GM19395 (cell line): ENCODE results near the gene AXL.
"Not testable (repeated sequence)": the region's sequence is repeated elsewhere in the genome, so short reads cannot be mapped to it uniquely, and the experiment has no call there.

ENCODE experiments used
- ATAC-seq: cut with Tn5 transposase; IDR thresholded peaks from one replicate; pipeline ENCODE4 v1.9.1; 2021; ENCODE audit warnings: mild to moderate bottlenecking, moderate library complexity; ENCODE audit not compliant: unreplicated experiment

AXL gene

DNA sequence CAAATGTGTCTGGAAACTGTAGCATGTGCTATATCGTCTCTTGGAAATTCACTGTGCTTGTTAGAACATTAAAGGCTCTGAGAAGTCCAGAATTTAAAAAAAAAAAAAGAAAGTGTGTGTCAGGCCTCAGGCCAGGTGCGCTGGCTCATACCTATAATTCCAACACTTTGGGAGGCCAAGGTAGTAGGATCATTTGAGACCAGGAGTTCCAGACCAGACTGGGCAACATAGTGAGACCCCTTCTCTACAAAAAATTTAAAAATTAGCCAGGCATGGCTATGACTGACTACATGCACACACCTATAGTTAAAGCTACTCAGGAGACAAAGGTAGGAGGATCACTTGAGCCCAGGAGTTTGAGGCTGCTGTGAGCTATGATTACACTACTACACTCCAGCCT is 50.0 kb downstream of the AXL start:
- ATAC-seq = no peak

DNA sequence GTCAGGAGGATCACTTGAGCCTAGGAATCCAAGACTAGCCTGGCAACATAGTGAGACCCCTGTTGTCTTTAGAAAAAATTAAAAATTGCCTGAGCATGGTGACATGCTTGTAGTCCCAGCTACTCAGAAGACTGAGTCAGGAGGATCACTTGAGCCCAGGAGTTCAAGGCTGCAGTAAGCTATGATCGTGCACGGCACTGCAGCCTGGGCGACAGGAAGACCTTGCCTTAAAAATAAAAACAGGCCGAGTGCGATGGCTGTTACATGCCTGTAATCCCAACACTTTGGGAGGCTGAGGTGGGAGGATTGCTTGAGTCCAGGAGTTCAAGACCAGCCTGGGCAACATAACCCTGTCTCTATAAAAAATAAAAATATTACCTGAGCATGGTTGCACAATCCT is 50.5 kb downstream of the AXL start:
- no peak for ATAC-seq

DNA sequence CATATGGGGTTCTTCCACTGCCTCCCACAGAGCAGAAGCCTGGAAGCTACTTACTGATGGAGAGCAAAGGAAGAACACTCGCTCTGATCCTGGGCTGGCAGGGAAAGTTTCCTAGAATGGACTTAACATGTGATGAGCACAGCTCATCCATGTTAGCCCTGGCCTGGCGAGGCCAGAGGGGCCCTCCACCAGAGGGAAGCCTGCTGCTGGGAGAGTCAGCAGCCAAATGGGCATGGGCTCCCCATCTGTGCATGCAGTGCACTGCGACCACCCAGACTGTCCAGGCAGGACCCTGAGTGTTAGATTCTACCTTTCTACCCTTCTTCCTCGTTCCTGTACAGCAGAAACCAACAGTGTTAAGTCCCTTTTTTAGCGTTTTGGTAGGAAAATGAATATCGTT is 54.1 kb downstream of the AXL start:
- no peak for ATAC-seq

- no peak for ATAC-seq
Measured at GRCh38 chr19:41274802-41275201, 55.8 kb downstream of the AXL start.

GRCh38 chr19:41276231-41276630 is 57.2 kb downstream of the AXL start:
- no peak for ATAC-seq

DNA sequence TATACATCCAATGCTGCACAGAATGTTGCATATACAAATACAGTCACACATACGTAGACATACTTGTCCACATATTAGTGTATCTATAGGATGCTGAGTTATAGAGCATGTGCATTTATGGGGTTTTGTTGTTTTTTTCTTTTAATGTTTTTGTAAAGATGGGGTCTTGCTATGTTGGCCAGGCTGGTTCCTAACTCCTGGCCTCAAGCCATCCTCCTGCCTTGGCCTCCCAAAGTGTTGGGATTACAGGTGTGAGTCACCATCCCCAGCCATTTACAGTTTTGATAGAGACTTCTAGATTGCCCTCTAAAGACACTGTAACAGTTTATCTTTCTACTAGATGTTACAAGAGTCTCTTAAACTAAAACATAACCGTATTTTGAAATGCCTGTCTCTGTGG is 59.5 kb downstream of the AXL start:
- ATAC-seq = no peak

DNA sequence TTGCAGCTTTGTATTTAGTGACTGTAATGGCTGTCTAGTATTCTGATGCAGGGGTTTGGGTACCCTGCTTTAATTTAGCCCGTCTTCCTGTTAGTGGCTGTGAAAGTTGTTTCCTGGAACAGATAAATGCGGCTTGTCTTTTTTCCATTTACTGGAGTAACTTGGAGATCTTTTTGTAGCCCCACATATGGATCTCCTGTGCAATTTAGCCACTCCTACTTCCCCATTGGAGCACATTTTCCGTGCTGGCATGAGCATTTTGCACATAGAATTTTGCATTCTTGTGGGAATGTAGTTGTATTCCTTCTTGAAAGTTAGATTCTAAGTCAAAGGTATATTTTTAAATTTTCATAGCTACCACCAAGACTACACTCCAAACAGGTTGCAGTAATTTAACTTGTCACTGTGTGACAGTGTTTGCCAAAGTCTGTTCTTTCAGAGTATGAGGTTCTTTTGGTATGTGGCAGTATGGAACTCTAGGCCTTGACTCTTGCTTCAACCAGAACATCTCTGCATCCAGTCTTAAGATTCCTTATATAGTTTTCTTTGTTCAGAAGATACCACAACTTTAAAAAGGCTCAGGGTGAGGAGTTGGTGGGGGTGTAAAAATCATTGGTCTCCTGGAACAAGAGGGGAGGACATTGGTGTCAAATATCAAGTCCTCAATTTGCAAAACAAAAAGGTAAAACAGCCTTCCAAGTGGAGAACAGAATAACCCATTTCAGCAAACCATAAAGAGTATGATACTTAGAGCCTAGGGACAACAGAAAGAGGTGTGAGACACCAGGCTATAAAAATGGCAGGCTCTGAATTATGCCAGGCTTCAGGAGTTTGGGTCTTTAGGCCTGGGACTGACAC is 69.9 kb downstream of the AXL start:
- ATAC-seq = no peak

DNA sequence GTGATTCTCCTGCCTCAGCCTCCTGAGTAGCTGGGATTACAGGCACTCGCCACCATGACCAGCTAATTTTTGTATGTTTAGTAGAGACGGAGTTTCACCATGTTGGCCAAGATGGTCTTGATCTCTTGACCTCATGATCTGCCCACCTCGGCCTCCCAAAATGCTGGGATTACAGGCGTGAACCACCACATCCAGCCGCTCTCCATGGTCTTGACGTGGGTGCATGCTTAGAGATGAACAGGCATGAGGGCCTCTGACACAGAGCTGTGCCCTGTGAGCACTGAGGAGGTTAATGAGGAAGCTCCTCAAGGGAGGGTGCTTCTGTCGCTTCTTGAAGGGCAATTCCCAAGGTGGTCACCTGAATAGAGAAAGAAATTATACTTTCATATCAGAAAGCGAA is 70.8 kb downstream of the AXL start:
- not testable (repeated sequence) for ATAC-seq

- no peak for ATAC-seq
Measured at GRCh38 chr19:41294393-41294792, 75.4 kb downstream of the AXL start.

GRCh38 chr19:41295499-41295898 is 76.5 kb downstream of the AXL start:
- ATAC-seq = no peak

GRCh38 chr19:41296433-41296871 is 77.4 kb downstream of the AXL start:
- no peak for ATAC-seq

- peak; percentile 80 for ATAC-seq
Measured at GRCh38 chr19:41297628-41298347, 78.8 kb downstream of the AXL start.

DNA sequence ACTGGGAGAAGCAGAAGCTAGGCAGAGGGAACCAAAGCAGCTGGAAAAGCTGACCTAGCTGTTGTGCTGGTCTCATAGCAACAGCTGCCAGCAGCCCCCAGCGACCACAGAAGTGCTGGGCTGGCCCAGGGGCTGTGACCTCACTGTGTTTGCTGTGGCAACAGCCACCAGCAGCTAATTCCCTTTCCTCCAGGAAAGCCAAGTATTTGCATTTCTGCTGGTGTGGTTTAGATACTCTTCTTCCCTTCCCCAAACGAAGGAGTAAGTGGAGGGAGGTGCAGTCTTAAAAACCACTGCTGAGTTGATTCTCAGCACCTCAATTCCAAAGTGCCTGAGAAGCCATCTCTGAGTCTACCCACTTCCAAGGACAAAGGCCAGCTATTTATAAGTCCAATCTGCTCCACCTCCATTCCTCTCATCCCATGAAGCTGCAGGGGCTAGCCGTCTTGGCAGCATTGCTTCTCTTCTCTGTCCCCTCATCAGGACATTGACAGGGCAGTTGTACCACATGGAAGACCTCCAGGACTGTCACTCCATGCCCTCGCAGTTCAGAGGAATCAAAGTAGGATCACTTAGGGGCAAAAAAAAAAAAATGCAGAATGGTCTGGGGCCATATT is 79.4 kb downstream of the AXL start:
- ATAC-seq = no peak

GRCh38 chr19:41299046-41299754 is 80.2 kb downstream of the AXL start:
- no peak for ATAC-seq

DNA sequence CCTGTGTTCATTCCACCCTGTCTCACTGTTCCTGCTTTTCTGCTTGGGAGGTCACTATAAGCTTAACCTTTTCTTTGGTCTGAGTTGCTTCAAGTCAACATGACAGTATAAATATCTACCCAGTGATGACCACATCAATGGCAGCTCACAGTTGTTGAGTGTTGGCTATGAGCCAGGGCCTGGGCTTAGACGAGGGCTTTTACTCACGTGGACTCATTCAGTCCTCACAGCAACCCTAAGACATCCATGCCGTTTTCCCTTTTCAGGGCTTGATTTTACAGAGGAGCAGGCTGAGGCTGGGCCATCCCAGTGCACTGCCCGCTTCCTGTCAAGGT is 80.7 kb downstream of the AXL start:
- ATAC-seq = no peak

DNA sequence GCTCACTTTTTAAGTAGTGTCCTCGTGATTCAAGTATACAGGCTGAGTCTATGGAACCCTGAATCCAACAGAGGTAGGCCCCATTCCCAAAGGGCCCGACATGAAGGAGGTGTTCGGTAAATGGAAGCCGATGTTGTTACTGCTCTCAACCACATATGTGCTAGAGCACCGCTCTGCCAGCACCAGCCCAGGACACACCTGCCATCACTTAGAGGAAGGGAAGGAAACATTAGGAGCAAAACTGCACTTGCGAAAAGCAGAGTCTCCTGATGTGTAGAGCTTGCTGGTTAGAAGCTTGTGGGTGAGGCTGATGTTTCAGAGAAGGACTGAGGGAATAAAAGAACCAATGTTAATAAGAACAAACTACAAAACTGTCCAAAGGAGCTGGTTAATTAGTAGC is 81.5 kb downstream of the AXL start:
- ATAC-seq = no peak

DNA sequence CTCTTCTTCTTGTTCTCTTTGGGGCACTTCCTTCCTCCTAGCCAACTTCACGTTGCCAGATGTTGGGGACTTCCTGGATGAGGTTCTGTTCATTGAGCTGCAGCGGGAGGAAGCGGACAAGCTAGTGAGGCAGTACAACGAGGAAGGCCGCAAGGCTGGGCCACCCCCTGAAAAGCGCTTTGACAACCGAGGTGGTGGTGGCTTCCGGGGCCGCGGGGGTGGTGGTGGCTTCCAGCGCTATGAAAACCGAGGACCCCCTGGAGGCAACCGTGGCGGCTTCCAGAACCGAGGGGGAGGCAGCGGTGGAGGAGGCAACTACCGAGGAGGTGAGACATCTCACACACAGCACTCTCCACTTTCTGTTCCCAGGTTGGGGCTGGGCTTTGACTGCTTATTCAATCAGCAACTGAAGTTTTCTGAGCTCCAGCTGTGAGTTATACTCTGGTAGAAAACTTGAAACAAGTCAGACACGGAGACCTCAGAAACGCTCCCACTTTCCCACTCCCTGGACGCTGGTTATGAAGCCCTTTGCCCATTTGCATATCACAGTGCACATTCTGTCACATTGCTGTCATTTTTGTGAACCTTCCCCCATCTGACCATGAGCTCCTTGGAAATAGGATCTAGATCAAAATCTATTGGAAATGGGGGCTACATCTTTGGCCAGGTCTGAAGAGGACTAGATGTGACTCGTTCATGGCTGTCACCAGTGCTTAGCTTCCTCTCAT is 83.8 kb downstream of the AXL start:
- no peak for ATAC-seq

GRCh38 chr19:41303954-41304353 is 84.9 kb downstream of the AXL start:
- ATAC-seq = no peak

DNA sequence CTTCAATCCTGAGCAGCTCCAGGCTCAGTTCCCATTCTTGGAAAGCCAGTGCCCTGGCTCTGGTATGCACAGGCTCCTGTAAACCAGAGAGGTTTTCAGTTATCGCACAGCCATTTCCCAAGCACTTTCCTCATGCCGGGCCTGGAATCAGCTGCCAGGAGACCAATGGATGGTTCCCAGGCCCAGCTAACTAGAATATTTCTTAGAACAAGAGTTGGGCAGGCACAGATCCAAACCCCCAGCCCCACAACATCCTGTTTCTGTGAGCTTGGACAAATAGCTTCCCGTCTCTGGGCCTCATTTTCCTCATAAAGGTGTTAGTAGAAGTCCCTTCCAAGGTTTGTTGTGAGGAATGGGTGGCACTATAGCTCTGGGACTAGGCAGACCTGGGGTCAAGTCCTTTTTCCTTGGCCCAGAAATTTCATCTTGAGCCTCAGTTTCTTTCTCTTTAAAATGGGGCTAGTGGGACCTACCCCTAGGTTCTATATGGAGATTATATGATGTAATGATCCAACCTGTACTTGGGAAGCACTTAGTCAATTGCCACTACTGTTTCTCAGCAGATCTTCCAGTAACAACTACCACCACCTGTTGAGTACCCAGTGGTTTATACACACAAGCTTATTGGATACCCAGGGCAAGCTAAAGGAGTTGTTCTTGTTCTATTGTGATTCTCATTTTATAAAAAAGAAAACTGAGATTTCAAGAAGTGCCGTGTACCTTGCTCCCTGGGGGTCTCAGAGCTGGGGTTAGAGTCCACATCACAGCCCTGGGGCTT is 85.9 kb downstream of the AXL start:
- ATAC-seq = no peak
